GM12872 (cell line): Measurements from ENCODE around the gene ZNF394.

Experiments
- CTCF ChIP-seq: IDR thresholded peaks from 3 replicates; pipeline ENCODE4 v1.5.1; 2011; ENCODE audit warnings: low read depth, mild to moderate bottlenecking, low read length, moderate library complexity; ENCODE audit not compliant: insufficient read depth

Gene ZNF394

DNA sequence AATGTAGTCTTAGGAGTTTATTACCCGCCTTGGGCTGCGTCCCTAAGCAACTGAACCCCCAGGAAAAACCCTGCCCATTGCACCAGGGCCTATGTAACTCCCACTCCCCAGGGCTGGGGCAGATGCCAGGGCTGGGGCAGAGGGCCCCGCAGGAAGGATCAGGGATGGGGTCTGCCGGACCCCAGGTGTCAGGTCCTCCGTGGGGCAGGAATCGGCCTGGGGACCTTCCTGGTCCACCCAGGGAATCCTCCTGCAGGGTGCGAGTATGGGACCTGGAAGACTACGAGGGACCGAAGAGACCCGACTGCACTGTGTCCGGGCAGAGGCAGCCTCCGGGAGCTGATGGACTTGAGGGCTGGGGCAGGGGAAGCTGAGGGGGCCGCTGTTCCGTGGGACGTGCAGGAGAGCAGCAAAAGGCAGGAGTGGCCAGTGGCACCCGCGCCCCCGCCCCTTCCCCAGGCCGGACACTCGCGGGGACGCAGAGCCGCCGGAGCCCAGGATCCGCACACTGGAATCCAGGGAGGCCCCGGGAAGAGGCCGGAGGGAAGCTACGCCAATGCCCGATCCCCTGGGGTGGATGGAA, 31.7 kb downstream of the ZNF394 start:
- TF ChIP-seq CTCF: no peak

GRCh38 chr7:99465421-99465768, 34.7 kb downstream of the ZNF394 start:
- TF ChIP-seq CTCF: no peak

GRCh38 chr7:99461221-99461620, 38.9 kb downstream of the ZNF394 start:
- no peak; the same call in 2 of the 3 replicates for TF ChIP-seq CTCF

DNA sequence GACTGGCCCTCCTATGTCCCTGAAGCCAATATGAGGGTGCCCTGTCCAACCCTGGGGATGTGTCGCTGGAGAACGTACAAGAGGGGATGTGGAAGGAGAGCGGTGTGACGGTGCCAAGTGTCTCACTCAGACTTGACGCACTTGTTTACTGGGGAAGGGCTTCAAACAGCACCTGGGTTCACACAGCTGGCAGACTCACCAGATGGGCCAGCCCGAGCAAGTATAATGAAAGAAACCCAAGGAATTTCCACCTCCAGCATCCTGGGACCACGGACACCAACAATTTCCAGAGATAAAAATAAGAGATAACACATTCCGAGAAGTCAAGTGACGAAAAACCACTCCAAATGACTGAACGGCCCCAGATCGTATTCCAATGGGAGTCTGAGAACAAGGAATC, 39.4 kb downstream of the ZNF394 start:
- no peak for TF ChIP-seq CTCF

DNA sequence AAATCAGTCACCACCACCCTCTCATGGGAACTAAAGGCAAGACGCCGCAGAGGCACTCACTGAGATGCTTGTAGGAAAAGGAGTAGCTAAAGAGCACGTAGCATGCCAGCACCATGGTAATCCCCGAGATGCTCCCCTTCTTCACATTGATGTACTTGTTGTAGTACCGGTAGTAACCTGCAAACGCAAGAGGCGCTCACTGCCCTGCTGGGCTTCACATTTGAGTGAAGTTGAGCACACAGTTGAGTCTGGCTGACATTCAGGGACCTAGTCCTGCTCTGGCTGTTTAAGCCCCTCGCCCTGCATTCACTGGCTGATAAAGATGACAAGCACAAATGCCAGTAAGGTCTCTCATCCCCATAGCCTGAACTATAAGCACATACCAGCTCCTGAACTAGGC, 41.0 kb downstream of the ZNF394 start:
- TF ChIP-seq CTCF: peak; percentile 61

DNA sequence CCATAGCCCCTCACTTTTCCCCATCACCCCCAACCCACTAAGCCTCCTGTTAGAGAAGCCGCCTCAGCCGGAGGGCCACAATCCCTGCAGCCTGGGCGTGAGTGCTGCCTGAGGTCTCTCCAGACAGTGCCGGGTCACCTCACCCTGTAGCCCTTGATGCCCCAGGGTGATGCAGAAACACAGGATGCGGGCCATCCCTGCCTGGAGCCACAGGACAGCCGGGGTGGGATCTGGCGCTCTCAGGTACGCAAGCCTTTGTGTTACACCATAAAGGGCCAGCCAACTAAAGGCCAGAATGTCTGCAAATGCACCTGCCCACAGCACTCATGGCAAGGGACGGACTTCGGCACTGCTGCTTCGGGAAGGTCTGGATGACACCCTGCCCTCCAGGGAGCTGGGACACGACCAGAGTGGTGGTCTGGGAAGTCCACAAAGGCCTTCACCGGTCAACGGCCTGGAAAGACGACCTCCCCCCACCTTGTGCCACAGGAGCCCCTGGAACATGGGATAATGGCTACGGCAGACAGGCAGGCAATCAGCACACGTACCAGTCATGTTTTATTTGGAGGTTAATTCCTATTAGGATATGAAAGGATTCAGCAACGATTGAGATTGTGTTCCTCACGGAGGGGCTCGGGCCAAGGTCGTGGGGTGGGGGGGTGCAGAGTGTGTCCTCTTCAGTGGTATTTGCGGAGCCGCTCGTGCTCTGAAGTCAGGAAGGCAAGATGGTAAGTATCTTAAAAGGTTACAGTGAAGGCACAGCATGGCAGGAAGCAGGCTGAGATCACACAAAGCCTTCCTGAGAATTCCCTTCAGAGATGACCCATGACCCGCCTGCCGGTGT, 42.2 kb downstream of the ZNF394 start:
- TF ChIP-seq CTCF: no peak

GRCh38 chr7:99457050-99457649, 42.9 kb downstream of the ZNF394 start:
- no peak for TF ChIP-seq CTCF
